Mammary epithelial cell (primary cell): ENCODE results near the gene SHQ1.

Source experiments
- CTCF ChIP-seq, 2 donors: IDR thresholded peaks in 1 of 2; conservative IDR thresholded peaks in 1 of 2; 2 replicates each; pipeline ENCODE4 v1.5.1; 2011 to 2012; ENCODE audit warnings: inconsistent platforms in 2 of 2, low read length in 2 of 2, mild to moderate bottlenecking in 2 of 2, control low read depth in 1 of 2, low read depth in 1 of 2; ENCODE audit not compliant: insufficient read depth in 1 of 2; ENCODE audit errors: extremely low read depth in 1 of 2
- EZH2 ChIP-seq: IDR thresholded peaks from 2 replicates; pipeline ENCODE4 v1.6.1; 2012; ENCODE audit warnings: low read length, inconsistent platforms, borderline replicate concordance

- TF ChIP-seq CTCF (conservative IDR thresholded peaks at IDR 0.05 in 1 of 2, IDR thresholded peaks at IDR 0.05 in 1 of 2; ENCODE audit: extremely low read depth in 1 of 2, insufficient read depth in 1 of 2, low read depth in 1 of 2, low read length in 2 of 2) (no peak), EZH2 (no peak)
Measured at GRCh38 chr3:72768936-72769335, 79.3 kb downstream of the SHQ1 start.
